GM12891 (cell line): ENCODE data around the gene EXD3.

ENCODE experiments used
- POLR2A ChIP-seq: IDR thresholded peaks from 2 replicates; pipeline ENCODE4 v1.6.1; 2011; ENCODE audit warnings: low read depth, low read length, control low read depth
- POLR2AphosphoS5 ChIP-seq: IDR thresholded peaks from 2 replicates; pipeline ENCODE4 v1.6.1; 2011; ENCODE audit warnings: low read depth, low read length, control low read depth
- POU2F2 ChIP-seq: IDR thresholded peaks from 2 replicates; pipeline ENCODE4 v1.6.1; 2011; ENCODE audit warnings: low read depth, mild to moderate bottlenecking, control low read depth, low read length, moderate library complexity
- SPI1 ChIP-seq: IDR thresholded peaks from 2 replicates; pipeline ENCODE4 v1.6.1; 2011; ENCODE audit warnings: low read depth, low read length, control low read depth
- TAF1 ChIP-seq: IDR thresholded peaks from 2 replicates; pipeline ENCODE4 v1.6.1; 2011; ENCODE audit warnings: low read depth, low read length, control low read depth

DNA sequence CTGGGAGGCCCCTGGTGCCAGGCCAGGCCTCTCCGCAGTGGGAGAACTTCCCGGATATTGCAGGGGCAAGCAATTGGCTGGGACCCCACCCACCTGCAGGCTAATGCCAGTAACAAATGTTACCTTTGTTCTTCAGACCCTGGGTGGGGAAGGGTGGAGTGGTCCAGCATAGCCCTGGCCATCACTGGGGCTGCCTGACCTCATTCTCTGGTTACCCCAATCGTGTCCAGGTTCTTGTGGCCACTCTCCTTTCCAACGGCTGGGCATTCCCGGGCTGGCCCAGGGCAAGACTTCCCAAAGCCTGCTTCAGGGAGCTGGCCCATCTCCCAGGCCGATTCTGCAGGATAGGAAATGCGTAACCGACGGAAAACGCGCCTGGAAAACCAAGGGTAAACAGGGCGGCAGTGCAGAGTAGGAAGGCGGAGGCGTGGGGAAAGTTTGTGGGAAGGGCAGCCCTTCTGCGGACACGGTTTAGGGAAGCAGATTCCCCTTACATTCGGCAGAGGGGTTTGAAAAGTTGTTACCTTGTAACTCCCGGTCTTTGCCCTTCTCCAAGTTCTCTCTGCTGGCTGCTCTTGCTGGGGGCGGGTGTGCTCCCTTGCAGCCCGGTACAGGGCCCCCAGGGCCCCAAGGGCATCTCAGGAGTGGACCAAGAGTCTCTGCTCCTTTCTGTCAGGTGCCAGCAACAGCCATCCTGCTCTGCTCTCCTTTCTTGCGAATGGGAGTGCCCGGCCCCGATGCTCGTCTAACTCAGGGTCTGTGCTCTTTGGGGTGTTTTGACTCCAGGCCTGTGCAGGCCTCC is 124.4 kb downstream of the EXD3 start:
- TF ChIP-seq POLR2A (no peak), TAF1 (no peak), POLR2AphosphoS5 (no peak), POU2F2 (no peak), SPI1 (no peak)
